Ovary (tissue), 9 donors: ENCODE results near the gene C2CD4B. TPM values are rescaled to one million over a fixed set of nuclear protein-coding genes. Genes with fewer than 3 reads are reported as not detected.

Experiments
- DNase-seq, 5 donors: peaks; one replicate each; pipeline ENCODE4 v3.0.0-alpha.2; 2019 to 2020
- H3K27ac ChIP-seq, 2 donors: fragments of 200-600 bp; one replicate each; pipeline versions ENCODE4 v1.5.1 to v1.8.0; 2019 to 2022
- H3K27me3 ChIP-seq: fragments of 200-600 bp; one replicate; pipeline ENCODE4 v1.8.0; 2022
- H3K36me3 ChIP-seq: fragments of 200-600 bp; sonication (generic); one replicate; pipeline ENCODE4 v1.5.1; 2019
- H3K4me1 ChIP-seq: one replicate; pipeline ENCODE4 v1.8.1; 2013; ENCODE audit warnings: mild to moderate bottlenecking, moderate library complexity; ENCODE audit not compliant: insufficient read depth
- H3K4me3 ChIP-seq: fragments of 200-600 bp; sonication (generic); one replicate; pipeline ENCODE4 v1.5.1; 2017
- H3K9me3 ChIP-seq, 2 donors: fragments of 200-600 bp in 1 of 2; sonication (generic) in 1 of 2; one replicate each; pipeline versions ENCODE4 v1.5.1 to v1.8.1; 2013 to 2019; ENCODE audit warnings: mild to moderate bottlenecking in 1 of 2, moderate library complexity in 1 of 2
- EP300 ChIP-seq: sonication (generic); formaldehyde crosslinking; IDR thresholded peaks from one replicate; pipeline ENCODE4 v1.6.1; 2017; ENCODE audit warnings: antibody characterized with exemption
- POLR2A ChIP-seq: fragments of 450-650 bp; IDR thresholded peaks from one replicate; pipeline ENCODE4 v1.6.1; 2017; ENCODE audit warnings: antibody characterized with exemption, mild to moderate bottlenecking, moderate library complexity
- WGBS, 3 donors: extraction: QIAGEN DNeasy Blood & Tissue Kit in 1 of 3; methylation state at CpG; one replicate each; pipeline versions ENCODE4 v1.1.5 to v1.1.7; 2013 to 2017; 5-methylcytosine and 5-hydroxymethylcytosine counted together
- intact Hi-C, 4 donors: fragments of 100-400 bp; cut with DNase I; formaldehyde crosslinking; loops; one replicate each; pipeline versions ENCODE4 v1.11.0 to v1.15.1; 2022 to 2023
- polyA plus RNA-seq, 2 donors: library from polyadenylated mRNA; stranded (reverse); fragments of 200-250 nt in 1 of 2; fragments of 350-450 nt in 1 of 2; fragmentation: Illumina TruSeq in 1 of 2; extraction: RNeasy Lipid Tissue Mini Kit (QIAGEN cat#74804) in 1 of 2; gene quantifications; one replicate each; pipeline ENCODE4 v1.2.3, GENCODE V29; 2013 to 2014
- total RNA-seq, 7 donors: library from RNA; depleted of rRNA in 2 of 7; stranded (reverse); fragments of >200 nt in 2 of 7; fragmentation: NEBNext Ultra II Directional in 3 of 7; extraction: Animal tissue kit (Norgen Biotek cat#: 25700) in 3 of 7; gene quantifications; one replicate each; pipeline versions ENCODE4 v1.1.0 to v1.2.4, GENCODE V29; 2016 to 2023
- TF ChIP-seq, protein P1 (sequence below), 3 donors: fragments of 450-650 bp in 2 of 3; fragments of 200-600 bp in 1 of 3; IDR thresholded peaks; one replicate each; pipeline versions ENCODE4 v1.5.1 to v1.8.0; 2016 to 2022; ENCODE audit warnings: antibody characterized with exemption in 3 of 3, mild to moderate bottlenecking in 1 of 3
- donor health status: DM: no; HTN: no; CAD: no; lungs with moderate emphysema.
- donor health status: DM: no; HTN: no; CAD: no.
- donor health status: Bipolar disorder and iron deficiency.
- donor health status: DM: yes; HTN: yes; CAD: no.
- donor health status: DM: no; HTN: no; CAD: no.
- donor health status: DM: yes; HTN: yes; CAD: no.

C2CD4B gene
- total and polyA plus RNA-seq, 9 donors = 0.23 to 7.1 (median 1.5) TPM; not detected in 1

DNA sequence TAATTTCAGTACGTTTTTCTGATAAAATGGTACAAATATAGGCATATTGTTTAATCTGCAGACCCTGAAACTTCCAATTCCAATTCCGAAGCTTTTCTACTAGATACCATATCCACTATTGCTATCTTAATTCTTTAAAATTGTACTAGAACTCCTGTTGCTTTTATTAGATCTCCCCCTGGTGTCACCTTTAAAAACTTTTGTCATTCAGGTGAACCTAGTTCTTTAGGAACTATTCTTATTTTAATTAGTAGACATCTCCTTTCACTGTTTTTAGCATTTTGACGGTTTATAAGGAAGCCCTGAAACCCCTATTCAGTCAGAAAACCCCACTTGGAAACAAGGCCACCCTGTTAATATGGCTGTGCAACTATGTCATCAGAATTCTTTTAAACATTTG is 22.3 kb downstream of the C2CD4B start:
- no peaks in the 10 kb centered on the region for H3K36me3 ChIP-seq
- TF ChIP-seq, protein P1, sequence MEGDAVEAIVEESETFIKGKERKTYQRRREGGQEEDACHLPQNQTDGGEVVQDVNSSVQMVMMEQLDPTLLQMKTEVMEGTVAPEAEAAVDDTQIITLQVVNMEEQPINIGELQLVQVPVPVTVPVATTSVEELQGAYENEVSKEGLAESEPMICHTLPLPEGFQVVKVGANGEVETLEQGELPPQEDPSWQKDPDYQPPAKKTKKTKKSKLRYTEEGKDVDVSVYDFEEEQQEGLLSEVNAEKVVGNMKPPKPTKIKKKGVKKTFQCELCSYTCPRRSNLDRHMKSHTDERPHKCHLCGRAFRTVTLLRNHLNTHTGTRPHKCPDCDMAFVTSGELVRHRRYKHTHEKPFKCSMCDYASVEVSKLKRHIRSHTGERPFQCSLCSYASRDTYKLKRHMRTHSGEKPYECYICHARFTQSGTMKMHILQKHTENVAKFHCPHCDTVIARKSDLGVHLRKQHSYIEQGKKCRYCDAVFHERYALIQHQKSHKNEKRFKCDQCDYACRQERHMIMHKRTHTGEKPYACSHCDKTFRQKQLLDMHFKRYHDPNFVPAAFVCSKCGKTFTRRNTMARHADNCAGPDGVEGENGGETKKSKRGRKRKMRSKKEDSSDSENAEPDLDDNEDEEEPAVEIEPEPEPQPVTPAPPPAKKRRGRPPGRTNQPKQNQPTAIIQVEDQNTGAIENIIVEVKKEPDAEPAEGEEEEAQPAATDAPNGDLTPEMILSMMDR (IDR thresholded peaks at IDR 0.05) = no peak
- TF ChIP-seq POLR2A (no peak), EP300 (no peak)
- no peaks in the 10 kb centered on the region for H3K4me1 ChIP-seq
- intact Hi-C loops = no loop called here
- no peaks in the 10 kb centered on the region for H3K9me3 ChIP-seq
- WGBS, 3 donors = 72 to 78% (median 78%) methylated on average over 3 of the region's 3 CpGs
- no peaks in the 10 kb centered on the region for H3K27me3 ChIP-seq
- no peak for DNase-seq
- no peak overlapping the region for H3K27ac ChIP-seq
- no peak overlapping the region for H3K4me3 ChIP-seq

DNA sequence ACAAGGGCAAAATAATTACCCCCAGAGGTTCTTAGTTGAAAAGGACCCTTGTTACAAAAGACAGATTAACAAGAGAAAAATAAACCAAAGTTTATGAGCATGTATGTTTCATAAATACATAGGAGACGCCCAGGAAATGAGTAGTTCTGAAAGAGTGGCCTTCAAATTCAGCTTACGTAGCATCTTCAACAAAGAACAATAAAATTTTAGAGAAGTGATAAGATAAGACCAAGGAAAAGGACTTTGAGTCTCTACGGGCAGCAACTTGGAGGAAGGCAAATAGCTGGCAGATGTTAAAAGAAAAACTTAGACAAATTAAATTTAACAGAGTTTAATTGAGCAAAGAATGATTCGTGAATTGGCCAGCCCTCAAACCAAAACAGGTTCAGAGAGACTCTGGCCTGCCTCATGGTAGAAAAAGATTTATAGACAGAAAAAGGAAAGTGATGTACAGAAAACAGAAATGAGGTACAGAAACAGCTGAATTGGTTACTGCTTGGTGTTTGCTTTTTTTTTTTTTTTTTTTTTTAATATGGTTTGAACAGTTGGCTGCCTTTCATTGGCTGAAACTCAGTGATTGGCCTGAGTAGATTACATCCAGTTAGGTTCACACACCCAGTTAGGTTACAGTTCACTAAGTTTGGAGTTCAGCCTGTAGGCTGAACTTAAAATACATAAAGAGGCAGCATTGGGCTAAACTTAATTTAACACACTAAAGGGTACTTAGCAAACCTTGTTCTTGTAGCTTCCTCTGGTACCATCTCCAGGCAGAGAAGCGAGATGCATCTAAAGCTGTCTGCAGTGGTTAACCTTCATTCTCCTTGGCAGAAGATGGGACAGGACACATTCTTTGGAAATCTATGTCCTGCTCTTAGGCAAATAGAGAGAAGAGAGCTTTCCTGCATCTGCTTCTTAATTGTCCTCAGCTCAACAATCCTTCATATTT is 23.2 kb downstream of the C2CD4B start:
- Histone ChIP-seq H3K27me3 (no peaks in the 10 kb centered on the region), H3K4me1 (no peaks in the 10 kb centered on the region), H3K27ac (no peak overlapping the region), H3K36me3 (no peaks in the 10 kb centered on the region), H3K4me3 (no peak overlapping the region), H3K9me3 (no peaks in the 10 kb centered on the region)
- intact Hi-C loops = no loop called here
- no peak for TF ChIP-seq EP300
- TF ChIP-seq POLR2A = no peak
- TF ChIP-seq, protein P1 (IDR thresholded peaks at IDR 0.05) = no peak
- 23 to 31% (median 28%) methylated on average over 5 of the region's 5 CpGs for WGBS, 3 donors
- DNase-seq = no peak

DNA sequence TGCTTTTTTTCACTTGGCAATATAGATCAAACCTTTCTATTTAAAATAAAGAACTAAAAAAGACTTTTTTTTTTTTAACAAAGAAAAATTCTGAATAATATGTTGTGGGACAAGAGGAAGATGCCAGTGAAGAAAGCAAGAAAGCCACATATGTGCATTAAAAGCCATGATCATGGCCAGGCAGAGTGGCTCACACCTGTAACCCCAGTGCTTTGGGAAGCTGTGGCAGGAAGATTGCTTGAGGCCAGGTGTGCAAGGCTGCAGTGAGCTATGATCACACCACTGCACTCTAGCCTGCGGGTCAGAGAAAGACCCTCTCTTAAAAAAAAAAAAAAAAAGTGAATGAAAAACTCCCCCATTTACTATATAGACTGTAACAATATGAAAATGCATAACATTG is 23.9 kb downstream of the C2CD4B start:
- 54 to 62% (median 57%) methylated on average over 1 of the region's 1 CpG for WGBS, 3 donors
- H3K27ac ChIP-seq = no peak overlapping the region
- H3K4me1 ChIP-seq = no peaks in the 10 kb centered on the region
- no peaks in the 10 kb centered on the region for H3K9me3 ChIP-seq
- H3K36me3 ChIP-seq = no peaks in the 10 kb centered on the region
- no peak overlapping the region for H3K4me3 ChIP-seq
- H3K27me3 ChIP-seq = no peaks in the 10 kb centered on the region
- TF ChIP-seq EP300 (no peak), POLR2A (no peak)
- TF ChIP-seq, protein P1 (IDR thresholded peaks at IDR 0.05) = no peak
- intact Hi-C loops = no loop called here
- DNase-seq = no peak

DNA sequence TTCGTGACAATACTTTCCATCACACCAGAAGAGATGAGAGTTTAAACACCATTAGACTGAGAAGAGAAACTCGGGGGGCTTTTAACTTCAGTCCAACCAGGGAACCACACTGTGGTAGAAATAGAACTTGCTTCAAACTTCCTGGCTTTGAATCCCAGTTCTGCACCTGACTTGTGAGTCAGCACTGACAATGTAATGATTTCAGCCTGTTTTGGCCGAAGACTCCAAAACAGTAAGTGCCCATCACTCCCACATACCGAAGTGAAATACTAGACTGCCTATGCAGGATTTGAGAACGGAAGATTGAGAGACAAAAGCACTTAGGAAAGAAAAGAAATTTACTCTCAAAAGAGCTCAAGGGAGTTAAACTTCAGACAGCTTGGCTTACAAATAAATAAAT is 27.0 kb downstream of the C2CD4B start:
- Histone ChIP-seq H3K36me3 (no peaks in the 10 kb centered on the region), H3K9me3 (no peaks in the 10 kb centered on the region), H3K4me3 (no peak overlapping the region), H3K27me3 (no peaks in the 10 kb centered on the region), H3K27ac (no peak overlapping the region), H3K4me1 (no peaks in the 10 kb centered on the region)
- DNase-seq = no peak
- intact Hi-C loops = no loop called here
- 44 to 46% (median 45%) methylated on average over 5 of the region's 5 CpGs for WGBS, 3 donors
- TF ChIP-seq EP300 (no peak), POLR2A (no peak)
- TF ChIP-seq, protein P1 (IDR thresholded peaks at IDR 0.05) = no peak
